Coronary artery (tissue), 2 donors: ENCODE results near the gene ADPRS.

Experiments used
- DNase-seq: peaks from one replicate; pipeline ENCODE4 v3.0.0-alpha.2; 2017; ENCODE audit warnings: low spot score
- H3K27ac ChIP-seq, 2 donors: fragments of 200-600 bp; sonication (generic); one replicate each; pipeline ENCODE4 v1.5.1; 2016 to 2019
- H3K4me3 ChIP-seq: fragments of 200-600 bp; sonication (generic); 2 replicates; pipeline ENCODE4 v1.5.1; 2016; ENCODE audit warnings: mild to moderate bottlenecking, moderate library complexity
- TF ChIP-seq, protein P1 (sequence below): fragments of 200-600 bp; sonication (generic); IDR thresholded peaks from one replicate; pipeline ENCODE4 v1.5.1; 2019; ENCODE audit warnings: antibody characterized with exemption

Gene ADPRS

DNA sequence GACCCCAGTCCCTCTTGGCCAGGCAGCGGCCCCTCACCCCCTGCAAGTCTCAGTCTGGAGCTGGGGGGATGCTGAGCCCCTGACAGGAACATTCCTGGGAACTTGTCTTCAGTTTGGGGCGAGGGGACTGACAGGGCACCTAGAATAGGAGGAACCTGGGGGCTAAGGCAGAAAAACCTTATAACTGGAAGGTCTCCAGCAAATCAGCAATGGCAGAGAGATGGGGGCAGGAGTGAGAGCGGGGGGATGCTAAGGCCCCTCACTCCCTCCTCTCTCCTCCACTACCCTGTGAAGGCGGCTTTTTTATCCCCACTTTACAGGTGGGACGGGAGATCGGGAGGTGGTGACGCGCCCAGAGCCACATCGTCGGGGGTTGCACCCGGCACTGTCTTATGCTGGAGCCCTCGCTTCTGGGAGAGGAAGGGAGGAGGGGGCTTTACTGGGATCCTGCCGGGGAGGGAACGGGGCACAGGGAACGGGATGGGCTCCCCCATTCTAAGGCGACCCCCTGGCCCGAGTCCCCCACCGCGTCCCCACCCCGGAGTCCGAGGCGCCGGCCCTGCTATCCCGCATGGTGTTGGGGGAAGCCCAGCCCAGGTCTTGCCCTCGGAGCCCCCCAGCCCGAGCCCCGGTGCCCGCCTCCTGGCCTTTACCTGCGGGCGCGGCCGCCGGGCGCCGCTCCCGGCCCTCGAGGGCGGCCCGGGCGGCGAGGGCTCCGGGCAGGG, 35.9 kb downstream of the ADPRS start:
- DNase-seq, result no peak
- peak overlapping the region; percentile 86 for H3K4me3 ChIP-seq
- peak overlapping the region; percentile 70 to 93 for H3K27ac ChIP-seq
- TF ChIP-seq, protein P1, sequence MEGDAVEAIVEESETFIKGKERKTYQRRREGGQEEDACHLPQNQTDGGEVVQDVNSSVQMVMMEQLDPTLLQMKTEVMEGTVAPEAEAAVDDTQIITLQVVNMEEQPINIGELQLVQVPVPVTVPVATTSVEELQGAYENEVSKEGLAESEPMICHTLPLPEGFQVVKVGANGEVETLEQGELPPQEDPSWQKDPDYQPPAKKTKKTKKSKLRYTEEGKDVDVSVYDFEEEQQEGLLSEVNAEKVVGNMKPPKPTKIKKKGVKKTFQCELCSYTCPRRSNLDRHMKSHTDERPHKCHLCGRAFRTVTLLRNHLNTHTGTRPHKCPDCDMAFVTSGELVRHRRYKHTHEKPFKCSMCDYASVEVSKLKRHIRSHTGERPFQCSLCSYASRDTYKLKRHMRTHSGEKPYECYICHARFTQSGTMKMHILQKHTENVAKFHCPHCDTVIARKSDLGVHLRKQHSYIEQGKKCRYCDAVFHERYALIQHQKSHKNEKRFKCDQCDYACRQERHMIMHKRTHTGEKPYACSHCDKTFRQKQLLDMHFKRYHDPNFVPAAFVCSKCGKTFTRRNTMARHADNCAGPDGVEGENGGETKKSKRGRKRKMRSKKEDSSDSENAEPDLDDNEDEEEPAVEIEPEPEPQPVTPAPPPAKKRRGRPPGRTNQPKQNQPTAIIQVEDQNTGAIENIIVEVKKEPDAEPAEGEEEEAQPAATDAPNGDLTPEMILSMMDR, result no peak

DNA sequence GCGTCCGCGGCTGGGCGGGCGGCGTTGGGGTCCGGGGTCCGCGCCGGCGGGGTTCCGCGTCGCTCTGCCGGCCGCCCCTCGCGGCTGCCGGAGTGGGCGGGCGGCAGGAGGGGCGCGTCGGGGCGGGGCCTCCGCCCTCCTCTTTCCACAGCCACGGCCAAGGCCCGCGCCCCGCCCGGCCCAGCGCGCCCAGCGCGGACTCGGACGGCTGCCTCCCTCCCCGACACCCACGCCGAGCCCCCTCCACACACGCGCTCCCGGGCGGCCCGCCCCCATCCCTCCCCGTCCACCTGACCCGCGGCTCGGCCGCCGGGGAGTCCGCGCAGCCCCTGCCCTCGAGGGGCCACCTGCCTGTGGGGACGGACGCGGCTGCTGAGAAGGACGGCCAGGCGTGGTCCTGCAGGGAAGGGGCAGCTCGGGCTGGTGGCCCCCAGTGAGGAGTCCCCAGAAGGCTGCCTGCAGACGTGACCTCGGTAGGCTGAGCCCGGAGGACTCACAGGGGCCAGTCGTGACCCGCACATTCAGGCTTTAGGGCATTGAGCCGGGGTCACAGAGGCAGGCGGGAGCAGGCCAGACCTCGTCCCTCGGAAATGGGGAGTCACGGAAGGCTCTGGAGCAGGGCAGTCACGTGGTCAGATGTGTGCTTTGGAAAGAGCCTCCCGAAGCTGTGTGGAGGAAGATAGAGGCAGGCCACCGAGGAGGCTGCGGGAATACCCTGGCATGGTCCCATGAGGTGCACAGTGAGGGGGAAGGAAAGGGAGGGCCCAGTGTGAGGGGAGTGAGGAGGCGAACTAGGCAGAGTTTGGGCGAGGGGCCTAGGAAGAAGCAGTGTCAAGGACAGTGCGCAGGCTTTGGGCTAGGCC, 36.7 kb downstream of the ADPRS start, which contains the start of gene COL8A2:
TSS of gene COL8A2 (minus strand) at position 94 of the 863 bp plus-strand sequence. CDS start 24,980 bp downstream, outside the sequence.
- DNase-seq, result no peak
- peak within 1 kb of the TSS; percentile 86 for H3K4me3 ChIP-seq
- H3K27ac ChIP-seq, result peak within 1 kb of the TSS; percentile 70 to 93
- TF ChIP-seq, protein P1, result no peak

DNA sequence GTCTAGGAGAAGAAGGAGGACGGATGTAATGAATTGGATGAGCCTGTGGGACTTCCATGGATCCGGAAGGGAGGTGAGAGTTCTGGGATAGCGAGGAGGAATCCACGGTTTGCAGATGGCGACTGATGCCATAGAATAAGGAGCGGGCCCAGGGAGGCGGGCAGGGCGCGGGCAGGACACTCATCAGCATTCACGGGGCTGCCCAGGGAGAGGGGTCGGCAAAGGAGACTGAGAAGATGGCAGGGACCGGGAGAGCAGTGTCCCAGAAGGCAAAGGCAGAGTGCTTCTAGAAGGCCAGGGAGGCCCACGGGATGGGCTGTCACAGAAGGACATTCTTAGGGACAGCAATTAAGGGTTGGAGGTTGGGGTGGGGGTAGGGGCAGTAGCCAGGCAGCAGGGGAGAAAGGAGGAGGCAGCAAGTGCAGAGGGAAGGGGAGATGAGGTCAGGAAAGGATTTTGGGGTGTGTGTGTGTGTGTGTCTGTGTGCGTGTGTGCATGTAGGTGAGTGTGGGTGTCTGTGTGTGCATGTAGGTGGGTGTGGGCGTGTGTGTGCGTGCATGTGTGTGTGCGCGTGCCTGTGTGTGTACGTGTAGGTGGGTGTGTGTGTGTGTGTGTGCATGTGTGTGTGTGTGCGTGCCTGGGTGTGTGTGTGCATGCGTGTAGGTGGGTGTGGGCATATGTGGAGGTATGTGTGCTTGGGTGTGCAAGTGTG, 37.5 kb downstream of the ADPRS start:
- DNase-seq, result no peak
- H3K4me3 ChIP-seq, result peak overlapping the region; percentile 86
- peak overlapping the region in 1 of 2 donors; percentile 93 for H3K27ac ChIP-seq
- TF ChIP-seq, protein P1, result no peak

DNA sequence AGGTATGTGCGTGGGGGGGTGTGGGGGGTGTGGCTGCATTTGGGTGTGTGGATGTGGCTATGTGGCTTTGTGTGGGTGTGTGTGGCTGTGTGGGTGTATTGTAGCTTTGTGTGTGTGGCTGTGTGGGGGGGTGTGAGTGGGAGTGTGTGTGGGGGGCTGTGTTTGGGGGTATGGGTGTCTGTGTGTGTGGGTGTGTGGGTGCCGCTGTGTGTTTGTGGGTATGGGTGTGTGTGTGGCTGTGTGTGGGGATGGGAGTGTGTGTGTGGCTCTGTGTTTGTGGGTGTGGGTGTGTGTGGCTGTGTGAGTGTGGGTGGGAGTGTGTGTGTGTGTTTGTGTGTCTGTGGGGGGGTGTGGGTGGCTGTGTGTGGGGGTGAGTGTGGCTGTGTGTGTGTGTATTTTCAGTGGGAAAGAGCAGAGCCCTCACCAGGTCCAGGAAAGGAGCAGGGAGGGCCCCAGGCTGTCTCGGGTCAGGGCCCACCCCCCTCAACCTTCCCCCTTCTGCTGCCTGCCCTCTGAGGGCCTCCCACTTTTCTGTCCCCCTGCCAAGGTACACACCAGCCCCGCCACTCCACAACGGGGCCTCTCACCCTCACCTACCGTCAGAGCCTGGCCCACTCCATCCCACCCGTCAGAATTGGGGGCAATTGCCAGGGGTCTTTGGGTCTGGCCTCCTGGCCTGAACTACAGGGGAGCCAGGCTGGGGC, 38.3 kb downstream of the ADPRS start:
- no peak overlapping the region for H3K4me3 ChIP-seq
- no peak for DNase-seq
- H3K27ac ChIP-seq, result no peak overlapping the region
- TF ChIP-seq, protein P1, result no peak

DNA sequence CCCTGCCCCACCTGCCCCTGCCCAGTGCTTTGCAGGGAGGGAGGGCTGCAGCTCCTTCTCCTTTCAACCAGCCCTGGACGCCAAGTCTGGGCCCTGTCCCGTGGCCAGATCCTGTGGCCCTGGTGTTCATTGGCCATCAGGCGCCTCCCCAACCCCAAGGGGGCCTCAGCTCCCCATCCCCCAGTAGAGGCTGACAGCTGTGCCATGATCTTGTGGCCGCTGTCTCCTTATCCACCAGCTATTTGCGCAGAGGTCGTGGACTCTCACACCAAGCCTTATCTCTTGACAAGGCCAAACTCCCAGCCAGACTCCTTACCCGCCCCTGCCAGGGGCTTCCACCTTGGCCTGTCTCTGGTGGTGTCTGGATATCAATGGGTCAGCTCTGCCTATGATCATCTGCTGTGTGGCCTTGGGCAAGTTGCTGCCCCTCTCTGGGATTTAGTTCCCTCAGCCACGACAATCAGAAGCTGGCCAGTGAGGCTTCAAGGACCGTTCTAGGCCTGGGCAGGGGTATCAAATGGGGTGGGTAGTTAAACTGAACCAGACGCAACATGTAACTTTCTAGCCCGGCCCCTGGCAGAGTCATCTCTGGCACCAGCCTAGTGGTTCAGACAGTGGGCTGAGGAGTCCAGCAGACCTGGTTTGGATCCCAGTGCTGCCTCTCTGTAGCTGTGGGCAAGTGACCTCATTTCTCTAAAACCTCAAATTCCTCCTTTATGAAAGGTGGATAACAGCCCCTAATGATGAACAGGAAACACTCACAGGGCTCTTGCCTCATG, 39.6 kb downstream of the ADPRS start:
- DNase-seq, result no peak
- TF ChIP-seq, protein P1, result no peak
- no peak overlapping the region for H3K27ac ChIP-seq
- H3K4me3 ChIP-seq, result no peak overlapping the region

DNA sequence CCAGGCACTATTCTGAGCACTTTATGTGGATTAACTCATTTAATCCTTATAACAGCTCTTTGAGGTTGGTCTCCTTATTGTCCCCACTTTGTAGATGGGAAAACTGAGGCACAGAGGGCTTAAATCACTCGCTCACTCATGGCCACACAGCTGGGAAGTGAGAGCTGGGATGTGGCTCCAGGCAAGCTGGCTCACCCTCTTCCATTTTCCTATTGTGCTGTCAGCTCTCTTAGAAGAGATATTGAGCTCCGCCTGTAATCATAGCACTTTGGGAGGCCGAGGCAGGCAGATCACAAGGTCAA, 40.2 kb downstream of the ADPRS start:
- DNase-seq, result no peak

More for the DNA sequence above, 40.2 kb downstream of the ADPRS start:
- H3K4me3 ChIP-seq, result no peak overlapping the region
- TF ChIP-seq, protein P1, result no peak
- H3K27ac ChIP-seq, result no peak overlapping the region
